Activated T-helper 1 cell treated with Interleukin-2 at 50 U/mL for 16 hours (primary cell): ENCODE measurements around the gene PHKB.
"Not testable (repeated sequence)": the region's sequence is repeated elsewhere in the genome, so short reads cannot be mapped to it uniquely, and the experiment has no call there.

Experiments
- DNase-seq: peaks from one replicate; pipeline ENCODE4 v3.0.0-alpha.2; 2020; ENCODE audit warnings: low read depth

PHKB gene

DNA sequence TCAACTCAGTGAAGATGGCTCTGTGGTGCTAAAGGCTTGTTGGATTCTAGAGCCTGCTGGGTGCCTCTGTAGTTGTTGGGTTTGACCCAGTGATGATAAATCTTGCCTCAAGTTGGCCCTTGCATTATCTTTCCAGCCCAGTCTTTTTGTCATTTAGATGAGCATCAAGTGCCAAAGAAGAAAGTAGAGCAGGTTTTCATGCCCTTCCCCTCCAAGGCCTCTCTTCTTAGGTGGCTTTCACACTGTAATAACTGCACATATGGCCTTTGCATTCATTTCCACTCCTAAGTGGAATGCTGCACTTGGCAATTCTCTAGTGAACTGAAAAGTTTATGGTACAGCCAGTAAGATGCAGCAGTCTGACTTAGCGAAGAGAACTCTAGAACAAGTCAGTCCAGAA is 165.1 kb downstream of the PHKB start:
- no peak for DNase-seq

DNA sequence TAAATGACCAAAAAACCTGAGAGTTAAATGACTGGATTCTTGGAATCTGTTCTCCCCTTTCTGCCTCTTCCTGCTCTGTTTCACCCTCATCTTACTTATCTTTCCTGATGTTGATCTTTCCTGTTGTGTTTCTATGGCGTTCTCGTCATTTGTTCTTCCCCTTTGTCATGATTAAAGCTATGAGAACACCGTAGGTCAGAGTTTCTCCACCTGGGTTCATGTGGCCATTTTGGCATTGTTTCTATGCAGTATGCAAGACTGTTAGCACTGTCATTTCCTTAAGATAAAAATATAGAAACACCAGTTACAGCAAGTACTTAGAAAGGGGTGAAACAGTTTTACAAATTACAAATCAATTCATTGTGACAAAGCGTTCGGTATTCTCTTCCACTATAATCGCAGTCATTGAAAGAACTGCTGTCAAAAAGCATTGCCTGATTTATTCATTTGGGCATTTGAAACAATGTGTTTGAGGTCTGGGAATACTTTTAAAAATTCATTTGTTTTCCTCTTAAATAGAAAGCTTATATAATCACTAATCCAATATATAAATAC is 166.0 kb downstream of the PHKB start:
- DNase-seq, result no peak

DNA sequence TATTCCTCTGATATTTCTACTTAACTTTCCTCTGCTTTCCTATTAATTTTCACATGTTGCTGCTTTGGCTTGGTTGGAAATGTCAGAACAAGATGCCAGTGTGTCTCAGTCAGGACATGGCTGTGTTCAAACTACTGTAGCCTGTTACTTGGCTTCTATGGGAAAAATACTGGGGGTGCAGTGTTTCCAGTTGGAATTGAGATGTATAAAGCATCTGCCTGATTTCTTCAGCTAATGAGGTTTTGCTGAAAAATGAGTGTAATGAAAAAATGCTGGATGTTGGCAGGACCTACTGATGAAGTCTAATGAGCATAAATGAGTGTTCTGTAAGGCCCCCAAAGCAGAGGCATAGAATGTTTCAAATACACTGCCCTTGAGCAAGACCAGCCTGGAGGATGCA is 166.6 kb downstream of the PHKB start:
- no peak for DNase-seq

DNA sequence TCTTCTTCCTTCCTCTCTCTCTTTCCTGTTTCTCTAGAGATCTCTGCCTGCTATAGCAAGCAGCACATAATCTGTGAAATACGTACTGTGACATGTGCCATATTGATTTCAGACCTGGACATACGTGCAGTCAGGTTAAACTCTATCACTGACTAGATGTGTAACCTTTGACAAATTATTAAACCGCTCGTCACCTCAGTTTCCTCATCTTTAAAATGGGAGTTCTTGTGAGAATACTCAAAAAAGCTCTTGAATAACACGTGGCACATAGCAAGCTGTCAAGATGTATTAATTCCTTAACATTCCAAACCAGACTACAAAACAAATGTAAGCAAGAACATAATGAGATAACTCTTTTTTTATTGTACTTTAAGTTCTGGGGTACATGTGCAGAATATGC is 170.0 kb downstream of the PHKB start:
- no peak for DNase-seq

DNA sequence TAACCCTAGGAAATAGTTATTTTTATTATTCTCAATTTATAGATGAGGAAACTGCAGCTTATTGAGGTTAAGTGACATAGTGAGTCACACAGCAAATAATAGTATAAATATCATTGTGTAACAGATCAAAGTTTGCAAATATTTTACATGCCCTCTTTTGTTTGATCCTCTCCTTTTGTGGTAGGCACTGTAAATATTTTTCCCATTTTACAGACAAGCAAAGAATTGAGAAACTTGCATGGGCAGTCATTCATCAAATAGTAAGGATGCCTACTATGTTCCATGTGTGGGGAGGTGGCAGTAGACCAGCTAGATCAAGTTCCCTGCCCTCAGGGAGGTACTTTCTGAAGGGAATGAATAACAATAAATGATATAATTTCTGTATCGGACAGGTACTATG is 173.0 kb downstream of the PHKB start:
- no peak for DNase-seq

DNA sequence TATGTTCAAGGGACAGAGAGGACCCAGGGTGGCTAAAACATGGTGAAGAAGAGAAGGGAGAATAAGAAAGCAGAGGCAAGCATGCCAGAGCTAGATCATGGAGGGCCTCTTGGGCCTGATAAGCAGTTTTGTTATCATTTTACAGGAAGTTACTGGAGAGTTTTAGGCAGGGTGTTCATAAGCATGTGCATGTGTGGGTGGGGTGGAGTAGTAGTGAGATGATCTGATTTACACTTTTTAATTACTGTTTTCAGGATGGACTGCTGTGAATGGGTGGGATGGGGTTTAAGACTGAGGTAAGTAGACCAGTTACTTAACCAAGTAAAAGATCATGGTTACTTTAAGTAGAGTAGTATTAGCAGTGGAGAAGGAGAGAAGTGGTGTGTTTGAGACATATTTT is 173.6 kb downstream of the PHKB start:
- DNase-seq, result no peak

DNA sequence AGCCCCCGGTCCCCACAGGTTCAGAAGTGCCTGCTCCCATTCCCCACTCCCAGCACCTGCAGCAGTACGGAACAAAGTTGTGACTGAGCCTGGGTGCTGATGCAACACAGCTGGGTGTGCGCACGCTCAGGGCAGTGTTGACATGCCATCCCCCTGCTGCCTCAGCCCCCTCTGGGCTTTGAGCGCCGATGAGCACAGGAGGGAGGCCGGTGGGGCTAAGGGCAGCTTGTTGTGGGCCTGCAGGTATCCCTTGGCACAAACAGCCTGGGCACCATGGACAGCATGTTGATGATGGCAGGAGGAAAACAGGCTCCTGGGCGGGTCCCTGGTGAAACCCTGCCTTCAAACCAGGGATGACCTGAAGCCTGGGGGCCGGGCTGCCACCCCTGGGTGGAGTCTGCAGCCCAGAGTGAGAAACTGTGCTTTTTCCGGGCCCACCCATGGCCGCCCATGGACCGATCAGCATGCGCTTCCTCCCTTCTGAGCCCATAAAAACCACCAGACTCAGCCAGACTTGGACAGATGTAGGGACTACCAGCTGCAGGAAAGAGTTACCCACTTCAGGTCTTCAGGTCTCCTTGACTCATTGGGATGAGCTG is 175.5 kb downstream of the PHKB start:
- no peak for DNase-seq

DNA sequence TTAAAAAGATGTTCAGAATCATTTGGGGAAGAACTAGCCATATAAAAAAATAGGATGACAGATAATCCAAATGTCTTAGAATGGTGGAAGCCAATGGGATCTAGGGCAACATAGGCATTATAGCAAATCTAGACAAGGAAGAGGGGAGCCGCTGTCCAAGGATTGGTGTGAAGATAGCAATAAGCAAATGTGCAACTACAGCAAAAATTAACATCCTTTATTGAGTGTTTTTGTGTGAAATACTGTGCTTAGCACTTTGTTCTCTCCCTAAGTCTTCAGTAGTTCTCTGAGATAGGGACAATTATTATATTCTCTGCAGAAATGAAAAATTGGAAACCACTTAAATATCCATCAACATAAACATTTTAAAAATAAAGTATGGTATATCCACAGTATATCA is 177.0 kb downstream of the PHKB start:
- DNase-seq, result no peak

DNA sequence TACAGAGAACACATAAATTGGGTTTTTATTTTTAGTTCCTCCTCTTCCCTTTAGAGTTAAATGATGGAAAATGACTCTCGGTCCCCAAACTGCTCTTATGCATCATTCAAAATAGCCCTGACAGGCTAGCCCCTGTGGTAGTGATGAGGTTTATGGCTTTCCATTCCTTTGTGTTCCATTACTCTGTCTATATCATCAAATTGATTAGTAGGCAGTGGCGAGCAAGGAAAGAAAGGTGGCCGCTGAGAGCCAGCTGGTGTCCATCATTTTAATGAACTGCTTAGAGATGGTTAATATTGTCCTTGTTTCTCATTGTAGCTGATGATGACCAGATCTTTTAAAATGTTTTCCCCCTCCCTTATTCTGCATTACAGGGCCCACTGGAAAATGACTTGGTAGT is 179.5 kb downstream of the PHKB start:
- no peak for DNase-seq

DNA sequence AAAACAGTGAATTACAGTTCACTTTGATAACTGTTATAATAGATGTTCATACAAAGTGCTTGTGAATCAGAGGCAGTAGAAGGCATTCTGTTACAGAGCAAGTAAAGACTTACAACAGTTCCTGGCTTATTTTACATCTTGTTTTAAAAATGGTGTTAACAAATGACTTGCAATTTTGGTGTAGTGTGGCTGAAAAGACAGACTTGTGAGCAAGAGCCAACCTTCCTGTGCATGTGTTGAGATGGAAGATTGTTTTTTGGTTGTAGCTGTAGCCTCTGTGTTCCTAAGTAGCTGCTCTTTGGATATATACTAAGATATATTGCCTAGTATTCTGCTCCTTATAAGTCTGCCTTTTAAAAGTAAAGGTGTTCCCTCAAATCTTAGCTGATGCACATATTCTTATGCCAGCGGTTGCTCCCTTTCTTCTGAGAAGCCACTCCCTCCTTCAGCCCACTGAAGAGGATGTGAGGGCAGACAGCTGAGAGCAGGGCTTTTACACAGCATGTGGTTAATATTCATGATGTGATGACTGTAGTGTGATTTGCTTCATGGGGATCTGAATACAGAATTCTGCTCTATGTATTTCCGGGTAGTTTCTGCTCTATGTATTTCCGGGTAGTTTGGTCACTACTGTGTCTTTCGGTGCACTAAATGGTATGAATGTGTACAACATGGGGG is 182.3 kb downstream of the PHKB start:
- no peak for DNase-seq

DNA sequence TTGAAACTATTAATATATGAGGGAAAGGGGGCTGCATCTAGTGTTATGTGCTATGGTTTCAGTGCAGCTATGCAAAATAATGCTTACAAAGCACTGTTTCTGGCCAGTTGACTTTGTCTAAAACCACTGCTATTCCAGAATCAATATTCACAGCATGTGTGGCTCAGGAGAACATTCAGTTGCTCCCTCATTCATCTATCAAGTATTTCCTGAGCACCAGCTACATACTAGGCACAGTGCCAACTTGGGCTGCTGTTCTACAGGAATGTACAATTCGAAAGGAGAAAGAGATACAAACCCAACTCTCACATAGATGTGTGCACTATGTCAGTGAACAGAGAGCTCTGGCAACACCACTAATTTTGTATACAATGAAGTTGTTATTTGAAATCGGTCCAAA is 183.0 kb downstream of the PHKB start:
- DNase-seq, result no peak

DNA sequence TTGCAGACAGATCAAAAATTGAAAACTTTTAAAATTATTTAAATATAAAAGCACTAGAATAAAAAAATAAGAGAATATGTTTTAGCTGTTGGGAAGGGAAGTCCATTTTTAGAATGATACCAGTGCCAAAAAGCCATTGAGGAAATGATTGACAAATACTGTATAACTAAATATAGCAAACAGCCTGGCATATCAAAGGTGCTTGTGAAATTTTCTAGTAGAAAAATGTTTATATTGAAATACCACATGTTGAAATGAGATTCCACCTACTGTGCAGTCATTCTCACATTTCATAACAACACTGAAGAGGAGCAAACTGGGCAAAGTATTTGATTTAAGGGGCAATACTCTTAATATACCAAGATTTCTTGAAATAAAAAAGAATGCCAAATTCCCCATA is 183.5 kb downstream of the PHKB start:
- DNase-seq, result no peak

DNA sequence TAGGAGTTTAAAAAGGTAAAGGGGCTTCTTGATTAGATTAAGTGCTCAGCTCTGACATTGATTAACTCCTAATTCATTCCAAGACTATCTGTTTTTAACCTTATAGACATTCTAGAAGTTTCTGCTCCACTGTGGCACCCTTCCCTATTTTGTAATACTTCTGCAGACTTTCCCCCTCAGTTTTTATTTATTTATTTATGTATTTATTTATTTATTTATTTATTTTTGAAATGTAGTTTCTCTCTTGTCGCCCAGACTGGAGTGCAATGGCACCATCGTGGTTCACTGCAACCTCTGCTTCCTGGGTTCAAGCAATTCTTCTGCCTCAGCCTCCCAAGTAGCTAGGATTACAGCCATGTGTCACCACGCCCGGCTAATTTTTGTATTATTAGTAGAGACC is 185.8 kb downstream of the PHKB start:
- DNase-seq, result no peak

DNA sequence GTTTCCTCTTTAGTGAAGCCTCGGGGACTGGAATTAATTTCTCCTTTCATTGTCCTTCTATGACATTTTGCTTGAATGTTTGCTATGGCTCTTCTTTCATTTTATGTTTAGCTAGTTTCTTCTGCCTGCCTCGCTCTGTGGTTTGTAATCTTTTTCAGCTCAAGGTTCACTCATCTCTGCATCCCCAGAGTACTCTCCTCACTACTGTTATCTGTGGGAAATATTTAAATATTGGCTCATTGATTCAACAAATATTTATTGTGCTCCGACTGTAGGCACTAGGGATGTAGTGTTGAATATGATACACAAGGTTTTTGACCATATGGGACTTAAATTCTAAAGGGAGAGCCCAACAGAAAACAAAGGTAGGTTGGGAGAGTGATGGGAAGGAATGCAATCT is 195.9 kb downstream of the PHKB start:
- no peak for DNase-seq

DNA sequence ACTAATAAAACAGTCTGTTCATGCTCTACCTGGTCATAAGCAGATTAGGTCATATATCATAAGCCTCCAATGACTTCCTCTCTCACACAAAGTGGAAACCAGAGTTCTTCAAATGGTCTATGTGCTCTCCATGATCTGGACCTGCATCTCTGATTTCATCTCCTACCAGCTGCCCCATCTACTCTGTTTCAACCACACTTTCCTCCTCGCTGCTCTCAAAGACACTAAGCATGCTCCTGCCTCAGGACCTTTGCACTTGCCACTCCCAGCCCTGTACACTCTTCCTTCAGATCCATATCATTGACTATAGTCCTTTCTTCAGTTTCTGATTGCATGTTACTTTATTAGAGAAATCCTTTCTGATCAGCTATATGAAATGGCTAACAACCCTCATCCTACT is 196.8 kb downstream of the PHKB start:
- DNase-seq, result no peak

DNA sequence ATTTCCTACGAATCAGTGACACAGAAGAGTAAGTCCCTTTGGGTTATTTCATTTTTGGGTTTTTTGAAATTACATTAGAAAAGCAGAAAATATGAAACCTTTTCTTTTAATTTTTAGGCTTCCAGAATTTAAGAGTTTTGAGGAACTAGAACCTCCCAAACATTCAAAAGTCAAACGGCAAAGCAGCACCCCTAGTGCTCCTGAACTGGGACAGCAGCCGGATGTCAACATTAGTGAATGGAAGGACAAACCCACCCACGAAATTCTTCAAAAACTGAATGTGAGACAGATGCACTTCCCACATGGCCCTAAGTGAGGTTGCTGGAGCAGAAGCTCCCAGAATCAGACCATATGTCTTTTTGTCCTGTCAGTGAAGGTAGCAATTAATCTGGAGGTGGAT is 199.4 kb downstream of the PHKB start:
- no peak for DNase-seq

DNA sequence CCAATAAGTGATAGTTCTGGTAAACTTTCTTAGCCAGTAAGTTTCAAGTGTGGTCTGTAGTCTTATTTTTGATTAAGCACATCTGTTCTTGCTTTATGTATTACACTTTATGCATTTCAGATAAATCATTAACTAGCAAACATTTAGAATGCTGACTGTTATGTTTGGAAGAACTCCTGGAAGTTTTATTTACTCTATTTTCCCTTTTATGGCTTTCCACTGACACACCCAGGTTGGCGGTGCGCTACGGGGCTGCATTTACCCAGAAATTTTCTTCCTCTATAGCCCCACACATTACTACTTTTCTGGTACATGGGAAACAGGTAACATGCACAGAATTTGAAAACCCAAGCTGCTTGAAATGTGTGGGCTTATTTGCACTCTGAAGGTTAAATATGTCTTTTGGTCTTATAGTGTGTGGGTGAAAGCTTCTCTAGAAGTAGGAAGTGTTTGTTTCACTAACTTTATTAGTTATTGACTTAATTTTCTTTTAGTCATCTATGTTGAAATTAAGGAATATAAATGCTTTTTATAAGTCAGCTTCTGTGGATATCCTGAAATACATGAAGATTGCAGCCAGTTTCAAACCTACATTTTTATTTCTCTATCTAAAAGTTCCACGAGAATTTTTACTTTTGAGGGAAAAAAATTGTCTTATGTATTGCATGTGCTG is 203.7 kb downstream of the PHKB start:
- DNase-seq, result no peak

DNA sequence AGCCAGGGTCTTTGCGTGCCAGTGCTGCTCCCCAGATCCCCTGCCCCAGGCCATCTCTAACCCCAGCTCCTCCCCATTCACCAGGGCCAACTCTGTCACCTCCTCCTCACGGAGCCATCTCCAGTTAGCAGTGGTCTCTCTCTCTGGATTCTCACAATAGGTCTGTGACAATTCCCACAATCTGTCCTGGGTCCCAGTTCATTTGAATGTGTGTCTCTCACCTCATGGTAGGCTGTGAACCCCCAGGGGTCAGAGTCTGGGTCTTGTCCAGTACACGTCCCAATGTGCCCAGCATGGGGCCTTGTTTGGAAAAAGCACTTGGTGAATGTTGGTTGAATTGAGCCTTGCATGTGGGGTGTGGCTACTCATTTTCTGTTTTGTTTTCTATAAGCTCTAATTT is 205.3 kb downstream of the PHKB start:
- no peak for DNase-seq

DNA sequence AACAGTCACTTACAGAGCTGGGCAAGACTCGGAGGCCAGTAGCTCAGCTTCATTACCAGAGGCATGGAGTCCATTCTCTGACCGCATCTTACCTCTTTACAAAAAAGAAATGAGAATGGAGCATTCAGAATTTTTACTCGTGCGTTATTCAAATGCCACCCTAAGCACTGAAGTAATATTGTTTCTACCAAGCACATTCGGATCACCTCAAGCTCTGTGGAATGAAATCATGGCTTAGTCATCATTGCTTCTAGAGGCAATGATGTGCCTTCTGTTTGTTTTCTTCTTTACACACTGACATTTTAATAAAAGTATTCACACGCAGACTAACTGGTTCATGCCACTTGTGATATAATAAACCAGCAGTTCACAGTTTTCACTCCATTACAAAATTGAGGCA is 206.8 kb downstream of the PHKB start:
- DNase-seq, result no peak

DNA sequence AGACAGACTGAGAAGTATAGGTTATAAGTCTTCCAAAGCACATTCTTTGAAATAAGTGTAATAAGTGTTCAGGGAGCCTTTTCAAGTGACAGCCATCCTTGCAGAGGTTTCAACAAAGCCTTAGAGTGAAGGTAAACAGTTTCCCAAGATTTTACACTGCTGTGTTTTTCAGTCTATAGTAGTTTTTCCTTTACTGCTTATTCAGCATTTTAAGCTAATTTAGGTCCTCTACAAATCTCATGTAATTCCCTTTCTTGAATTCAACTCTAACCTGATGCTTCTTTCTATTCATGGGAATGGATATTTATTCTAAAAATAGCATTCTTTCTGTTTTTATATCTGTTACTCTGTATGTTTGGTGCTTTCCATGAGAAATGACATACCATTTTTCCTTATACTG is 211.3 kb downstream of the PHKB start:
- DNase-seq, result no peak

DNA sequence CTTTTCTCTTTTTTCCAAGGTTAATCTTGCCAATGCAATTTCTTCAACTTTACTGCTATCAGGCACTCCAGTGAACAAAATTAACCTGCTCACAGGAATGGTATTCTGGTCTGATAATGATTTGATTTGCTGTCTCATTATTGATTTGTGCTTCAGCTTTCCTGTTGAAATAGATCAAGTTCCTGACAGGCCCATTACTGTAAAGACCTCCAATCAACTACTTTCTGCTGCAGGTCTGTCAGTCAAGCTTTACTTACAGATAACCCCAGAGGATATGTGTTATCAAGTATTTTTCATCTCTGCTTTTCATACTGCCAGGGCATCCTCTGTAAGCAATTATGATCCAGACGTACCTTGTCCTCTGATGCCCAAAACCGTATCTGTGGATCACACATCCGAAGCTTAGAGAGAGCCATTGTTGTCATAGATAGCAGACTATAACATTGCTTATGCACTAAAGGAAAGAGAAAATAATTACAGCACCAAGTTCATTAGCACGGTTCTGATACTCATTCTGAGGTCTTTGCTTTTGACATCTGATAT is 215.6 kb downstream of the PHKB start:
- DNase-seq, result no peak

DNA sequence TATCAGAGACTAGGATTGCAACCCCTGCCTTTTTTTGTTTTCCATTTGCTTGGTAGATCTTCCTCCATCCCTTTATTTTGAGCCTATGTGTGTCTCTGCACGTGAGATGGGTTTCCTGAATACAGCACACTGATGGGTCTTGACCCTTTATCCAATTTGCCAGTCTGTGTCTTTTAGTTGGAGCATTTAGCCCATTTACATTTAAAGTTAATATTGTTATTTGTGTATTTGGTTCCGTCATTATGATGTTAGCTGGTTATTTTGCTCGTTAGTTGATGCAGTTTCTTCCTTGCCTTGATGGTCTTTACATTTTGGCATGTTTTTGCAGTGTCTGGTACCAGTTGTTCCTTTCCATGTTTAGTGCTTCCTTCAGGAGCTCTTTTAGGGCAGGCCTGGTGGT is 220.4 kb downstream of the PHKB start:
- DNase-seq, result not testable (repeated sequence)

DNA sequence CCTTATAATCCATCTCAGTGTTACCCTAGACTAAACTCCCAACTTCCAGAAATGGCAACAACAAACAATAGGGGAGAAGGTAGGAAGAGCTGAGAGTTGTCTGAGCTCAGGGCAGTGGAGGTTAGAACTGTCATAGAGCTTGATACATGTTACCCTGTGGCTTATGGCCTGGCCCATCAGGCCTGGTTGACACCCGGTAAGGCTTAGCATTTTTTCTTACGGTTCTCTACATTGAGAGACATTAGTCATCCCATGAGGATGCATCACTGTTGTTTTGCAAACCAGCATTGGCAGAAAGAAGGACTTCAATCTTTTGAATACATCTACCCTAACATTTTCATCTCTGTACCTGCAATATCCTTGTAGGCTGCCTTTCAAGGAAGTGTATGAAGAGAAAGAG is 226.6 kb downstream of the PHKB start:
- no peak for DNase-seq
